GM12865 (cell line): ENCODE data around the gene IFI44L.

Experiments
- DNase-seq: peaks from one replicate; pipeline ENCODE4 v3.0.0; 2010; ENCODE audit warnings: low read depth
- H3K4me3 ChIP-seq: 2 replicates; pipeline ENCODE4 v1.5.1; 2011; ENCODE audit warnings: mild to moderate bottlenecking, low read depth, low read length, control low read depth
- CTCF ChIP-seq: IDR thresholded peaks from 2 replicates; pipeline ENCODE4 v1.5.1; 2011; ENCODE audit warnings: low read length, control low read depth, low read depth, inconsistent platforms; ENCODE audit not compliant: insufficient read depth; ENCODE audit errors: missing control alignments

IFI44L gene

GRCh38 chr1:78619032-78619431, 1.2 kb upstream of the IFI44L start:
- no peak for TF ChIP-seq CTCF
- DNase-seq = no peak
- H3K4me3 ChIP-seq = no peak overlapping the region

GRCh38 chr1:78619446-78619802, 824 bp upstream of the IFI44L start:
- peak overlapping the region; percentile 98; the same call in 1 of the 2 replicates for H3K4me3 ChIP-seq
- TF ChIP-seq CTCF = no peak
- DNase-seq = no peak

- no peak for TF ChIP-seq CTCF
- peak; percentile 43 for DNase-seq
- H3K4me3 ChIP-seq = peak overlapping the region; percentile 98
These were observed 418 bp downstream of the IFI44L start for GRCh38 chr1:78620666-78621065.

GRCh38 chr1:78622548-78622947, 2.3 kb downstream of the IFI44L start:
- peak; percentile 51 for DNase-seq
- no peak for TF ChIP-seq CTCF
- H3K4me3 ChIP-seq = peak overlapping the region; percentile 98

GRCh38 chr1:78624035-78624434, 3.8 kb downstream of the IFI44L start:
- no peak for DNase-seq
- TF ChIP-seq CTCF = no peak
- H3K4me3 ChIP-seq = peak overlapping the region; percentile 98

GRCh38 chr1:78627321-78627720, 7.1 kb downstream of the IFI44L start:
- no peak for TF ChIP-seq CTCF
- no peak overlapping the region for H3K4me3 ChIP-seq
- DNase-seq = no peak

- TF ChIP-seq CTCF = no peak
- DNase-seq = no peak
- H3K4me3 ChIP-seq = no peak overlapping the region
These were observed 10.4 kb downstream of the IFI44L start for GRCh38 chr1:78630600-78630999.
